ENCODE data around the gene FUCA1. TPM values are rescaled to one million over a fixed set of nuclear protein-coding genes. Genes with fewer than 3 reads are reported as not detected.

Gene FUCA1
- total and polyA plus RNA-seq, 2 of the 4 experiments (the other 2 are of a cell fraction), result 2.9 to 3.5 TPM

DNA sequence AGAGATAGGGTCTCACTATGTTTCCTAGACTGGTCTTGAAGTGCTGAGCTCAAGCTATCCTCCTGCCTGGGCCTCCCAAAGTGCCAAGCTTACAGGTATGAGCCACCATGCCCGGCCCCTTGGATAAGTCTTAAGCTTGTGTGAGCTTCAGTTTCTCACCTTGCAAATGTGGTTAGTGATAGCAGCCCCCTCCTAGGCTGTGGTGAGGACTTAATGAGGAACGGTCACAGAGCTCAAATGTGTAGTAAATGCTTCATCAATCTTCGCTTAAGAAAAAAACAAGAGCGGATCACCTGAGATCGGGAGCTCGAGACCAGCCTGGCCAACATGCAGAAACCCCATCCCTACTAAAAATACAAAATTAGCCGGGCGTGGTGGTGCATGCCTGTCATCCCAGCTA lies 42.1 kb upstream of the FUCA1 start:
- Histone ChIP-seq H3K4me1 (ENCODE audit: control insufficient read depth, insufficient read depth, low read length) (no peaks in the 10 kb centered on the region), H3K9me1 (ENCODE audit: insufficient read depth, low read length) (0 out of 2 replicates have a peak, but pooled peaks cover 4% of the 10 kb centered on the region), H2AK5ac (ENCODE audit: low read depth, low read length) (no peak overlapping the region), H3K27ac (ENCODE audit: insufficient read depth, low read length) (no peak overlapping the region), H3K18ac (ENCODE audit: low read depth, low read length) (no peak overlapping the region), H3K79me1 (ENCODE audit: low read depth in 1 of 2, low read length in 2 of 2) (no peaks in the 10 kb centered on the region), H3K23ac (ENCODE audit: low read depth, low read length) (no peak overlapping the region), H3K9me3 (ENCODE audit: control insufficient read depth, insufficient read depth, low read length) (no peaks in the 10 kb centered on the region), H2BK120ac (ENCODE audit: low read depth, low read length) (no peak overlapping the region), H3K4me3 (ENCODE audit: insufficient read depth, low read depth, low read length) (no peak overlapping the region), H3K36me3 (ENCODE audit: control insufficient read depth, insufficient read depth, low read length) (no peaks in the 10 kb centered on the region), H3K4me2 (ENCODE audit: low read depth, low read length) (no peak overlapping the region), H3K14ac (replicated peaks; ENCODE audit: low read depth, low read length) (no peak overlapping the region), H4K20me1 (ENCODE audit: insufficient read depth, low read length) (no peaks in the 10 kb centered on the region), H2AK9ac (replicated peaks; ENCODE audit: low read depth, low read length, poor library complexity) (no peak overlapping the region), H2BK15ac (ENCODE audit: low read depth, low read length) (no peak overlapping the region), H3K56ac (ENCODE audit: extremely low read depth, insufficient read depth, low read length) (no peak overlapping the region), H2BK20ac (ENCODE audit: low read depth, low read length) (no peak overlapping the region), H3K4ac (ENCODE audit: low read depth, low read length) (no peak overlapping the region), H3K27me3 (ENCODE audit: control insufficient read depth, insufficient read depth, low read length) (peaks cover 44% of the 10 kb centered on the region), H4K8ac (ENCODE audit: low read depth in 2 of 2, low read length in 2 of 2) (no peak overlapping the region), H3K9ac (ENCODE audit: low read depth, low read length) (no peak overlapping the region), H4K91ac (ENCODE audit: insufficient read depth, low read depth, low read length) (no peak overlapping the region), H4K5ac (ENCODE audit: low read depth, low read length) (no peak overlapping the region), H2AFZ (replicated peaks; ENCODE audit: low read length, poor library complexity) (no peak overlapping the region), H2BK5ac (ENCODE audit: low read depth, low read length, poor library complexity, severe bottlenecking) (no peak overlapping the region)
- ATAC-seq (ENCODE audit: low read depth) (no peak), DNase-seq (no peak)
- in situ Hi-C loops (cut with MboI; ENCODE audit: low sequenced_read_pairs) (no loop called here), intact Hi-C loops (cut with micrococcal nuclease) (no loop called here), dilution Hi-C loops (cut with HindIII; ENCODE audit: low sequenced_read_pairs, unreplicated experiment) (no loop called here)
- ChIA-PET POLR2A (ENCODE audit: unreplicated experiment) (no interaction called here), CTCF (interaction anchor here (0.5 to 0.6 kb wide), 2 partner anchors 126 to 489 kb away, joined by 4 read pairs; no protein-coding TSS in a partner anchor)
- no peak for TF ChIP-seq CHD1 (IDR thresholded peaks at IDR 0.05; ENCODE audit: low read depth, low read length)
- no TSS peak for BruUV-seq (replicated peaks)
- WGBS, 2 experiments (ENCODE audit: extremely low coverage in 2 of 2, insufficient read length in 1 of 2), result no CpG with 5 or more reads among the region's 8 CpGs
